T1000 (cell line): ENCODE measurements around the gene MYO1G.

ENCODE experiments used
- DNase-seq: peaks from one replicate; lab custom pipeline; 2025; ENCODE audit warnings: mixed read lengths; lab: John Stamatoyannopoulos, UW

The MYO1G gene

DNA sequence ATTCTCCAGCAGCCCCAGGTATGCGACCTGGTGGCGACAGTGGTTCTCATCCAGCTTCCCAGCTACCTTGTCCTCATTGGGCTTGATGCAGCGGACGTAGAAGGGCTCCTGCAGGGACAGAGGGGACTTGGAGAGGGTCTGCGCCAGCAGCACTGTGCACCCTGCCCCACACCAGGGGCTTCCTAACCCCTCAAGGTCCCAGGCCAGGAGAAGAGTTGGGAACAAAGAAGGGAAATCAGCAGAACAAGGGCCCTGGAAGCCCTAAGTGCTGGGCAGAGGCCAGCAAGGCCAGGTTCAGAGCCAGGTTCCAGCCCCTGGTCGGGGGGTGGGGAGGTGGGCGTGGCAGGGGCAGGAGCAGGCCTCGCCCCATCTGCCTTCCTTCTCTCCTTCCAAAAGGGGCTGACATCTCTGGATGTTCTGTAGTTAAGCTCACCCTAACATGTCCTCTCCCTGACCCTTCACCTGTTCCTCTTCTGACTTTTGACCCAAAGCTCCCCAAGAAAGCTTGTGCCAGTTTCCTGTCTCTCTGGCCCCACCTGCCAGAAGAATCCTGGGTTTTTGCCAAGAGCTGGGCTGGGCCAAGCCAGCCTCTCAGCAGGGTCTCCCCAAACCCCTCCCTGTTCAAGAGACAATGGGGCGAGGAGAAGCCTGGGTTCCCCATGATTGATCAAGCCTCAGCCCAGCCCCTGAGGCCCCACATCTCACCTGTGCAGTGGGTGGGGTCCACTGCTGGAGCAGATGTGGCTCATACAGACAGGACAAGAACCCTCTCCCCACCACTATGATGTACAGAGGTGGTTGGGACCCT lies 11.9 kb downstream of the MYO1G start:
- no peak for DNase-seq

DNA sequence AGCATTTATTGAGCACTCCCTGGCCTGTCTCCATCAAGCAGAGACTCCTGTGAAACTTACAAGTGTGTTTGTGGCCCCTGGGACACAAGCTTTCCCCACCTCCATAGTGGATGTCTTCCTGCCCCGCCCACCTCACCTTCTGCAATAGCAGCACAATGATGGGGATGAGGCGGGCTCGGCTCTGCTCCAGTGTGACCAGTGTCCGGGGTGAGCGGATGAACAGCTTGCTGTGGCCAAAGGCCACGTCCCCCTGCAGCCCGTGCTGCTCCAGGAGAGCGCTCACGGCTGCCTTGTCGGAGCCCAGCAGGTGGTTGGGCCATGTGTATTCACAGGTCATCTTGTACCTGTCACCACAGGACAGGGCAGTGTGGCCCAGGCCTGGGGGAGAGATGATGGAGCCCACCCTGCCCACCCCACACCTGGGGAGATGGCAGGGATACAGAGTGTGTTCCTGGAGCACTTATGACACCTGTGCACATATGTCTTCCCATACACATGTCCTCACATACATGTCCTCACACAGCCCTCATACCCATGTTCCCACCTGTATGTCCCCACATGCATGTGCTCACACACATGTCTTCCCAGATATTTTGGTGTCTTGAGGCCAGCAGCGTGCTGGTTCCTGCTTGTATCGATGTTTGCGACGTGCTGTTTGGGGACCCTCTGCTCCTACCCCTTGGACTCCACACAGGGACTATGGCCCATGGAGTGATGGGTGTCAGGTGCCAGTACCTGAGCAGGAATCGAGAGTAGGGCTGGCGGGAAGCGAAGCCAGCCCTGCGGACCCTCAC lies 12.7 kb downstream of the MYO1G start:
- no peak for DNase-seq

- no peak for DNase-seq
Measured at GRCh38 chr7:44965441-44965903, 13.3 kb downstream of the MYO1G start.

GRCh38 chr7:44964831-44965440 lies 13.9 kb downstream of the MYO1G start:
- no peak for DNase-seq

- no peak for DNase-seq
Measured at GRCh38 chr7:44964384-44964830, 14.4 kb downstream of the MYO1G start.

DNA sequence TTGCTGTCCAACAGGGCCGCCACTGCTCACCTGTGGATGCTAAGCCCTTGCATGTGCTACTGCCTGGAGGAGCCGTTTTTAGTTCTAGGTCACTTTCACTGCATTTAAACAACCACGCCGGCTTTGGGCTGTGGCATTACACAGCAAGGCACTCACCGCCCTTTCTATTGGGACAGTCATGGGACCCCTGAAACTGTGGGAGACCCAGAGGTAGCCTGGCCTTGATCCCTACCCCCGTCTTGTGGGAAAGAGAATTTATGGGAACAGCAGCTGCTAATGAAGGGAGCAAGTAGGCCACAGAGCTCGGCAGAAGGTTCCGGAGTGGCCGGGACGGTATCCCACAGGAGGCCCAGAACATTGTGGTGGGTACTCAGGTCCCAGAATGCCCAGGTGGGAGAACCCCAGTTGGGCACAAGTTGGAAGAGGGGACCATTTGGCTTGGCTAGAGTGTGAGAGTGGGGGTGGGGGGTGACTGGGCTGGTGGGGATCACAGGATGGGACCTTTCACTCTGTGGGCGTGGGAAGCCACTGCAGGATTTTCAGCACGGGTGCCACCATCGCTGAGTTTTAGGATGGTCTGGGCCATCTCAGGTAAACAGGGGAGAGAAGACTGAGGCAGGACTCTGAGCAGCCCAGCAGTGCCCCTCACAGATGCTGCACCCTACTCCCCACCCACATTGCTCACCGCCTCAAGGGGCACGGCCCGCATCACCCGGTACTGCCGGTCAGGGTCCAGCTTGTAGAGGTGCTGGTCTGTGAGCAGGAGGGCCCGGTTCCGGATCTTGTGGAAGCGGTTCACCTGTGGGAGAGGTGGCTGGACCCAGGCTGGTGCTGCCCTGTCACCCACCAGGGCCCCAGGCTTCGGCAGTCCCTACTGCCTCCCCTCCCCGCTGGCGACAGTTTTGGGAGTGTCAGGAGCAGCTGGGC lies 15.2 kb downstream of the MYO1G start:
- DNase-seq: no peak

DNA sequence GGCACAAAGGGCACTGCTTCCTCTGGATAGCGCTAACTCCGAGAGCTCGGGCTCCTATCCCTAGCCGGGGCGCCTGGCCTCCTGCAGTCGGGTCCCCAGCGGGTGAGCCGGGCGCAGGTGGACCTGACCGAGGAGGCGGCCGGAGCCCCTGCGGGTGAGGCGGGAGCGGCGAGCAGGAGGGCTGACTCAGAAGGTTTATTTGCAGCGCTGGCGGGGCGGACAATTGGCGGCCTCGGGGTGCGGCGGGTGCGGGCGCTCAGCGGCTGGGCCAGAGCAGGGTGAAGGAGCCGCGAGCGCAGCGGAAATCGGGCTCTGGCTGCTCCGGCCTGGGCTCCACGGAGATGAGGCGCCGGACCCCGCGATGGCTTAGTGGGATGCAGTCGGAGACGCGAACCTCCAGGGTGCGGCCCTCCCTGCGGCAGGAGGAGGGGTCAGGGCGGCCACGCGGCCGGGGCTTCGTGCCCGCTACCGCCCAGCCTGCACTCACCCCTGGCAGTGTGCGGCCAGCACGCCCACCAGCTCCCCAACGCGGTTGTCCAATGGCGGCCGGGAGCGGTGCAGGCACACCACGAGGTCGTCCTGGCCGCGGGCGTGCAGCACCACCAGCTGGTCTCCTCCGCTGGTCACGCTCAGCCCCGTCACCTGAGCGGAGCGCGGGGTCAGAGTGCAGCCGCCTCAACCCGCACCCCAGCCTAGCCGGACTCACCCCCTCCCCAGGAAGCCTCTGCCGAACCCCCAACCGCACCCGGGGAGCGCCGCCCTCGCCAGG lies 16.1 kb downstream of the MYO1G start:
- DNase-seq: no peak

DNA sequence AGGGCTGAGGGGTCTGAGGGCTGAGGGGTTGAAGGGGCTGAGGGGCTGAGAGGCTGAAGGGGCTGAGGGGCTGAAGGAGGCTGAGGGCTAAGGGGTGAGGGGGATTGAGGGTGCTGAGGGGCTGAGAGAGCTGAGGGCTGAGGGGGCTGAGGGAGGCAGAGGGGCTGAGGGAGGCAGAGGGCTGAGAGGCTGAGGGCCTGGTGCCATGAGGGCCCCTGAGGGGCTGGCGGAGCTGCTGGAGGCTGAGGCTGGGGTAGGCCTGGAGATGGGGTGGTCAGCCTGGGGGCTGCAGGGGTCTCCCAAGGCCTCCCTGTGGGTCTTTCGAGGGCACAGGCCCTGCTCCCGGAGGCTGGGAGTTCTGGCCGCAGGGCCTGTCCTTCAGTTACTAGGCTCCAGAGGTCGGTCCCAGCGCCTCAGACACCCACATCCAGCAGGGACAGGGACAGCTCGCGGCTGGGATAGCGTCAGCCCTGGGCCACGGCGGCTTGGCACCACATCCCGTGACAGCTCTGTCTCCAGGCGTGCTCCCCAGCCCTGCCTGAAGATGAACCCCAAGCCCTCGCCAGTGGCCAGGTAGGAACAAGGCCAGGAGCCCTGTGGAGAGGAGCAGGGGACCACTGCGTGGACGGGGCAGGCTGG lies 16.9 kb downstream of the MYO1G start:
- DNase-seq: no peak

- DNase-seq: no peak
Measured at GRCh38 chr7:44960011-44960580, 18.7 kb downstream of the MYO1G start.

DNA sequence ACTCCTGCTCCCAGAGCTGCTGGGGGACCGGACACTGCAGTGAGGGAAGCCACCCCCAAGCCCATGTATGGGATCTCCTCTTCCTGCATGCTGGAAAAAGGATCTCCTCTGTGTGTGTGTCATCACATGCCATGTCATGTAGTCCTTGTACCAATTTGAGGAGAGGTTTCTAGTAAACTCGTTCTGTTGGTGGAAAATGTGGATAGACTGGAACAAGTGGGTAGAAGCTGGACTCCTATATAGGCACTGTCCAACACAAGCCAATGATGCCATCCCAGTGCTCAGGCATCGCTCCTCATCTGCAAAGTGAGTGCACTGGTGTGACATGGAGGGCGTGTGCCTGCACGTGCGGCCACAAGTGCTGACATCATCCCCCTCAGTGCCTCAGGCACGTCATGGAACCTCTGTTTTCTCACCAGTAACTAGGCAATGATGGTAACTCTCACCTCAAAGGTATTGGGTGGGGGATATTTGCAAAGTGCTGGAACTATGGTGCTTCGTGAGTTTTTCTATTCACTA lies 19.3 kb downstream of the MYO1G start:
- DNase-seq: no peak

GRCh38 chr7:44958645-44959344 lies 20.0 kb downstream of the MYO1G start:
- no peak for DNase-seq

DNA sequence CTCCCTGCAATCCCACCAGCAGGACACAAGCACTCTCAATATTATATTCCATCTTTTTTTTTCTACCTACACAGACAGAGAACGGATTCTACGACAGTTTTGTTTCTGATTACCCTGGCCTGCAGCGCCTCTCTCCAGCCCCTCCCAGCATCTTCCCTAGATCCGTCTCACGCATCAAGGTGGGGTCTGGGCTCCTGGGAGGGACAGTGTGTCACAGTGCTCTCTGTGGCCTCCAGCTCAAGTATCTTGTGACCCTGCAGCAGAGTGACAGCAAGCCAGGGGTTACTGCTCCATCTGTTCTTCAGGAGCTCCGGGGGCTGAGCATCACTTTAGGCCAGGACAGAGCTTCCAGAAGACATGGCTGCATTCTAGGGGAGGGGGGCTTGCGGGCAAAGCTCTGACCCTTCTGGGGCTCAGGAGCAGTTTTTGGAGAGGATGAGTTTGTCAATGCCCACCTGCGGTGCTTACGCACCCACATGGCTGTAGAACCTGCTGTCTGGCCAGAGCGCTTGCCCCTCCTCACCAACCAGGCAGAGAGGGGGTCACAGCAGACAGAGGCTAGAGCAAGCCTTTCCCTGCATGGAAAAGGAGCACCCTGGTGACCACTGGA lies 22.6 kb downstream of the MYO1G start:
- DNase-seq: no peak

GRCh38 chr7:44955733-44956132 lies 23.1 kb downstream of the MYO1G start:
- DNase-seq: no peak

DNA sequence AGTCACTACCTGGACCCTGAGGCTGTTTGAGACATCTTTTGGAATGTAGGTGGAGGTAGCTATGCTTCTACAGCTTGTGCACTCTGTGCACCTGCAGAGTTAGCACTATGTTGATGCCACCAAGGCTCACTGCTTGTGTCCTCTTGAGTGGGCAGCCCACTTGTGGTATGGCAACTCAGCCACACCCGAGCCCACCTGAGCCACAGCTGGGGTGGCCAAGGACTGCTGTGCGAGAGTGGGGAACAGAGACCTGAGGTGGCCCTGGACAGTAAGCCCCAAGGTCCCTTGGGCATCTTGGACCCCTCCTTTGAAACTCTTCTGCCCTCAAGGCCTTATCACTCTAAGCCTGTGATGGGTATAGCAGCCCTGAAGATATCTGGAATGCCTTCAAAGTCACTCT lies 25.7 kb downstream of the MYO1G start:
- no peak for DNase-seq

DNA sequence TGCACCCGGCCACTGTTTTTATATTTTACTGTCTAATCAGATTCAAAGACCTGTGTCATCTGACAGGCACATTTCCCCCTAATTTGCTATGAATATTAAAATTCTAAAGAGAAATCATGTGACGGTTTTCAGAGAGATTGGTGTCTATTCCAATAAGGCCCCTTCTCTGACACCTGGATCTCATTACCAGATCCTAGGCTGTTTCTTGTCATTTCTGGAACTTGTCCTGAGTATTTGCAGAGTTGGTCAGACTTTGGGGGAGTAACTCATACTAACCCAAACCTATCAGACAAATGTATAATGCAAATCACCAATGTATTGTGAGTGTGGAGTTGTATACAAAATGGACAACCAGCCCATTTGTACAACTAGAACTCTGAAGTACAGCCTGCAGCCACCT lies 29.5 kb downstream of the MYO1G start:
- no peak for DNase-seq

- no peak for DNase-seq
Measured at GRCh38 chr7:44945479-44945878, 33.3 kb downstream of the MYO1G start.

- no peak for DNase-seq
Measured at GRCh38 chr7:44944821-44945220, 34.0 kb downstream of the MYO1G start.

DNA sequence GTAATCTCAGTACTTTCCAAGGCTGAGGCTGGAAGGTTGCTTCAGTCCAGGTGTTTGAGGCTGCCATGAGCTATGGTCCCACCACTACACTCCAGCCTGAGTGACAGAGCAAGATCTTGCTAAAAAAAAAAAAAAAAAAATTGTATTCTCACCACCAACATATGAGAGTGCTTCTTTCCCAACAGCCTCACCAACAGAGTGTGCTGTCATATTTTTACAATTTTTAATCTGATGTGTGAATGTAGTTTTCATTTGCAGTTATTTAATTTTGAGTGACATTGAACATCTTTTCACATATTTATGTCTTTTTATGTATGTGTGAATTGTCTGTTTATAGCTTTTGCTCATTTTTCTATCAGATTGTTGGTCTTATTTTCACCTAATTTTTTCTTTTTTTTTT lies 35.2 kb downstream of the MYO1G start:
- no peak for DNase-seq

DNA sequence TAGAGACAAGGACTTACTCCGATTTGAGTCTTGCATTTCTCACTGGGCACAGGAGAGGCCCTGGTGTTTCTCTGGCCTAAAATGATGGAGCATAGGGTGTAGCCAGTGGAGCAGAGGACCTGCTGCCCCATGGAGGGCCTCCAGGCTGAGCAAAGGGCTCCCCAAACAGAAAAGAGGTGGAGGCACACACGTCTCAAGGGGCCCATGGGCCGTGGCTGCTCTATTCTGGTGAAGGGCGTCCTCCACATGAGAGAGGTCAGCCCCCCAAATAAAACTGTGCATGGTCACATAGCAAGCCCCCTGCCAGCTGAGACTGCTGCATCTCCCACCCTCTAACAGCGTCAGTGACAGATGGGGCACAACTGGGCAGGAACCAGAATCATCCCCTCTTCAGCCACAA lies 41.4 kb downstream of the MYO1G start:
- no peak for DNase-seq
